GM21526 (cell line): ENCODE measurements around the gene FOXE3.
A peak's percentile ranks its signal among the peaks of the same experiment; 100 is the strongest.

ENCODE experiments used
- ATAC-seq: cut with Tn5 transposase; IDR thresholded peaks from one replicate; pipeline ENCODE4 v1.9.1; 2021; ENCODE audit warnings: moderate library complexity; ENCODE audit not compliant: unreplicated experiment, low FRiP score

Gene FOXE3

DNA sequence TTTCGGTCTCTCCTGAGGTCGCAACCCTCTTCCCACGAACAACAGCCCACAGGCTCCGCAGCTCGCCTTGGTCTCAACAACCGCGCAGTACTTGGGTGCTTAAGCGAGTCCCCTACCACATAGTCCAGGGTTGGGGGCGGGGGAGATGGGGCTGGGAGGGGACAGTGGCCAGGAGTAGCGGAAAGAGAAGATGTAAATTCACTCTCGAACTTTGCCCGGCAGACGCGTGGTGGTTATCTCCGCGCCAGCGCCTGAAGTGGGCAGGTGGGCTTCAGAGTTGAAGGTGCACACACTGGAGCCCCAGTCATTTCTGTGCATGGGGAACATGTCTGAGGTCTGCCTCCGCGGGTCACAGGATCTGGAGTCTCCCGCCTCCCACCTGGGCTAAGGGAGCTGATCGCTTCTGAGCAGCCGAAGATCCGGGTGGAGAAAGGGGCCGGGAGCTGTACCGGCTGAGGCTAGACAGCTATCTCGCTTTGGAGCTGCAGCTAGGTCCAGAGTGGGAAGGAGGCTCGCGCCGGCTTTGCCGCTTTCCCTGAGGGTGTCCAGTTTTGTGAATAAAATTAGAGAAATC, 17.5 kb downstream of the FOXE3 start:
- ATAC-seq, result no peak

DNA sequence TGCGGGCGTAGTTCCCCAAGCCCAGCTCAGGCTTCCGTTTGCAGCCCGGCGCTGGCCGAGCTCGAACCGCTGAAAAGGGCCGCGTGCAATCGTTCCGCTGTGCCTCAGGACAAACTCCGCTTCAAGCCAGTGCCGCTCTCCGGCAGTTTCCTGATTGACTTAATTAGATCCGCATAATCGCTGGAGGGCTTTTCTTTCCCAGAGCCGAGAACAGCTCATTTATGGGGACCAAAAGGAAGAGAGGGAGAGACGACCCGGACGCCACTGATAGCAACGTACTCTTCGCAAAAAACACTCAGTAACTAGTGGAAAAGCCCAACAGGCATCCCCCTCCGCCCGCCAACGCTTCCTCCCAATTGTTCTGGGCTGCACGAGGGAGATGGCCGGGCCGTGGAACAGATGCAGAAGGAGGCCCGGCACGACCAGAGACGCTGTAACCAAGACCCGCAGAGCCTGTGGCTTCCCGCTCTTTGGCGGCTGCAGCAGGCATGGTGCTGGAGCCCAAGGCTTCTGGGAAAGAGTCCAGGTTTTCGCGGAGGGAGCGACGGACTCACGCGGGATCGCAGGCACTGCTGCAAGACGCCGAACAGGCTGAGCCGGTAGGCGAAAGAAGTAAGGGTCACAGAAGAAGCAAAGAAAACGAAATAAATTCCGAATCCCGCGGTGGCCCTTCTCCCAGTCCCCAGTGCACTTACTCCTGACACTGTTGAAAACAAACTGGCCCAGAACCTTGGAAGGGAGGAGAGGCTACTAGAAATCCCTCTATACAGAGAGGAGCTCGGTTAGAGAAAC, 18.2 kb downstream of the FOXE3 start:
- no peak for ATAC-seq

DNA sequence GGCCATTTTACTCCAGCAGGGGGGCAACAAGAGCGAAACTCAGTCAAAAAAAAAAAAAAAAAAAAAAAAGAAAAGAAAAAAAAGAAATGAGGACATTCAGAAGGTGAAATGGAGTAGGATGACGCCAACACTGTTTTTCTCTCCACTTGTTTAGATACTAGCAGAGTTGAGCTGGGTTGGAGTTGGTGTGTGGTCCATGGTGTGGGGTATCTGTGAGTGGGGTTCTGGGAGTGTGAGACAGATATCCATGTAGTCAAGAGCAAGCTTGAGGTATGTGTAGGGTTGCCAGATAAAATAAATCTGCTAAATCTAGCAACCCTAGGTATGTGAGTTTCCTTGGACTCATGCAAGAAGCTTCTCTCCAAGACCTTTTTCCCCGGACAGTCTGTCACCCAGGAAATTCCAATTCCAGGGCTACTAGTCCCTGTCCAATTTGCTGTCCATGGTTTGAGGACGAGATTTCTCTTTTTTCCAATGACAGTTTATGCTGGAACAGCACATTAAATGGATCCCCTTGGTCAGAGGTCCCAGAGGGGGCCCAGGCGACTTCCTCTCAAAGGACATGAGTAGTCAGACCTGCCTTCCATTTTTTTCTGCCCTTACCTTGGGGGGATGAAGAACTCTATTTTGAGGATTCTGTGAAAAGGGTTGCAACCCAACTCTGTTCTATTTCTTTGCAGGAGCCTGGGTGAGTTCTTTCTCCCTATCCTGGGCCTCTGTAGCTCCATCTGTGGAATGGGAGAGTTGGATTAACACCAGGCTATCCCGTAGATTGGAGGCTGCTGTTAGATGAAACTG, 19.6 kb downstream of the FOXE3 start:
- ATAC-seq, result no peak

DNA sequence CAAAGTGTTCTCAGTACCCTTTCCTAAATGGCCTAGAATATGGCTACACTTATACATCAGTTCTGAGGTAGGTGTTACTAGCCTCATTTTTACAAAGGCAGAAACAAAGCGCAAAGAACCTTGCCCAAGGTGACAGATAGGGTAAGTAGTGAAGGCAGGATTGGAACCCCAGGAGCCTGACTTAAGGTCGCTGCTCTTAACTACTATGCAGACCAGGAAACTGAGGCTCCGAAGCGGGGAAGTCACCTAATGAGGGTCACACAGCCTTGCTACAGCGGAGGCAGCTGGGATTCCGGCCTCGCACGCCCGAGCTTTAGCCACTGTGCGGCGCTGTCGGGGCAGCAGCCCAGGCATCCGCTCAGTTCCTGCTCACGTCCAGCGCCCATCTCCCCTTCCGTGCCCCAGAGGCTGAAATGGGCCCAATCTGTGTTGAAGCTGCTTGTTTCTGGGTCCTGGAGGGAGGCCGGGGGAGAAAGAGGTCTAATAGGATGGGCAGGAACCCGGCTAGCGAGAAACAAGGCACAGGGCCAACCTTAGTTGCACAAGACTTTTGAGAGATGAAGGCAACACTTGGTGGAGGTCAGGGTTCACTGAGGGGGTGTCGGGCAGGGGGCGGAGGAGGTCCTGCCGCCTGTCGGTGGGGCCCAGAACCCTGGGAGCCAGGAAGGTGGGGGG, 20.4 kb downstream of the FOXE3 start:
- ATAC-seq, result peak; percentile 50

DNA sequence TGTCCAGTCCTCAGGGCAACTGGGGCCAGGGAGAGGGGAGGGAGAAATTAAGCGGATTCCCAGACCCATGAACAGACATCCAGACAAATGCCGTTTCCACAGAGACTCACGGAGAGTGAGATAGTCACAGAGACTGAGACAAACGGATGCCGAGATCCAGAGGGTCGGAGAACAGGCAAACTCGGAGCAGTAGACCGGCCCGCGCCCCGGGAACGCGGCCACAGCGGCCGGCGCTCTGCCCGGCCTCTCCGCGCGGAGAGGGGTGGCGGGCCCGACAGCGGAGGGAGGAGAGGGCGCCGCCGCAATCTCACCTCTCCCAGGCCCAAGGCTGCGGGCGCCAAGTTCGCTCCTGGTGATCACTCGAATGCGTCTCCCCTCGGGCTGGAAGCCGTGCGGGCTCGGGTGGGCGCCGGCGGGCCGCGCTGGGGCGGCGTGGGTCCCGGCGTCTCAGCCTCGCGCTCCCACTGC, 20.9 kb downstream of the FOXE3 start:
- ATAC-seq, result peak; percentile 9

DNA sequence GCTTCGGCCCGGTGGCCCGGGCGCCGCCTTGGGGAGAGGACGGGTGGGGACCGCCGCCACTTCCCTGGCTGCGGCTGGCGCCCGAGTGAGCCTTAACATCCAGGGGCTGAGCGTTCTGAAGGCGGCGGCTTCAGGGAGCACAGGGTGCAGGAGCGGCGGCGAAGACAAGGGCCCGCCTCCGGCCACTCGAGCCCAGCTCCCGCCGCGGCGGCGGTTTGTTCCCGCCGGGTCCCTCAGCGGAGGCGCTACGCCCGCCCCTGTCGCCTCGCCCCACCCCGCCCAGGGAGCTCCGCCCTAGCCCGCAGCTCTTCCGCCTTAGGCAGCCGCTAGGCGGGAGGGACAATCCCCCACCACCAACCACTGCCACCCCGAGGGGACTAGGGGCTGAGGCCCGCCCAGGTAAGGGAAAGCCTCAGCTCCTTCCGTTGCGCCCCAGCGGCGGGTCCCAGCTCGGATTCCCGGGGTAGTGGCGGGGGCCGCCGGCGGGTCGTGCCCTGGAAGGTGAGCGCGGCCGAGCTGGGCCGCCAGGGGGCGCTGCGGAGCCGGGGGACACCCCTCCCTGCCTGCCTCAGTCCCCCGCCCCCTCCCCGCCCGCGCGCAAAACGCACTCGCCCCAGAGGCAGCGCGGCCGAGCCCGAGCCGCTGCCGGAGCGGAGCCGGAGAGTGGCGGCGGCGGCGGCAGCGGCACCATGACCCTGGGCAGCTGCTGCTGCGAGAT, 21.5 kb downstream of the FOXE3 start, which contains the start of gene FOXD2:
FOXD2 (plus strand) TSS at position 598 of the 718 bp plus-strand sequence; CDS start at position 690, 92 bp downstream.
- ATAC-seq, result peak; percentile 82

DNA sequence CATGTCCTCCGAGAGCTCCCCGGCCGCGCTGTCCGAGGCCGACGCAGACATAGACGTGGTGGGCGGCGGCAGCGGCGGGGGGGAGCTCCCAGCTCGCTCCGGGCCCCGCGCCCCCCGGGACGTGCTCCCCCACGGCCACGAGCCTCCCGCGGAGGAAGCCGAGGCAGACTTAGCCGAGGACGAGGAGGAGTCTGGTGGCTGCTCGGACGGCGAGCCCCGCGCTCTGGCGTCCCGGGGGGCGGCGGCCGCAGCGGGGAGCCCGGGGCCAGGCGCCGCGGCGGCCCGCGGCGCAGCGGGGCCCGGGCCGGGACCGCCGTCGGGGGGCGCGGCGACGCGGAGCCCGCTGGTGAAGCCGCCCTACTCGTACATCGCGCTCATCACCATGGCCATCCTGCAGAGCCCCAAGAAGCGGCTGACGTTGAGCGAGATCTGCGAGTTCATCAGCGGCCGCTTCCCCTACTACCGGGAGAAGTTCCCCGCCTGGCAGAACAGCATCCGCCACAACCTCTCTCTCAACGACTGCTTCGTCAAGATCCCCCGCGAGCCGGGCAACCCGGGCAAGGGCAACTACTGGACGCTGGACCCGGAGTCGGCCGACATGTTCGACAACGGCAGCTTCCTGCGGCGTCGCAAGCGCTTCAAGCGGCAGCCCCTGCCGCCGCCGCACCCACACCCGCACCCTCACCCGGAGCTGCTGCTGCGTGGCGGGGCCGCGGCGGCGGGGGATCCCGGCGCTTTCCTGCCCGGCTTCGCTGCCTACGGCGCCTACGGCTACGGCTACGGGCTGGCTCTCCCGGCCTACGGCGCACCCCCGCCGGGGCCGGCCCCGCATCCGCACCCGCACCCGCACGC, 22.3 kb downstream of the FOXE3 start:
- no peak for ATAC-seq

DNA sequence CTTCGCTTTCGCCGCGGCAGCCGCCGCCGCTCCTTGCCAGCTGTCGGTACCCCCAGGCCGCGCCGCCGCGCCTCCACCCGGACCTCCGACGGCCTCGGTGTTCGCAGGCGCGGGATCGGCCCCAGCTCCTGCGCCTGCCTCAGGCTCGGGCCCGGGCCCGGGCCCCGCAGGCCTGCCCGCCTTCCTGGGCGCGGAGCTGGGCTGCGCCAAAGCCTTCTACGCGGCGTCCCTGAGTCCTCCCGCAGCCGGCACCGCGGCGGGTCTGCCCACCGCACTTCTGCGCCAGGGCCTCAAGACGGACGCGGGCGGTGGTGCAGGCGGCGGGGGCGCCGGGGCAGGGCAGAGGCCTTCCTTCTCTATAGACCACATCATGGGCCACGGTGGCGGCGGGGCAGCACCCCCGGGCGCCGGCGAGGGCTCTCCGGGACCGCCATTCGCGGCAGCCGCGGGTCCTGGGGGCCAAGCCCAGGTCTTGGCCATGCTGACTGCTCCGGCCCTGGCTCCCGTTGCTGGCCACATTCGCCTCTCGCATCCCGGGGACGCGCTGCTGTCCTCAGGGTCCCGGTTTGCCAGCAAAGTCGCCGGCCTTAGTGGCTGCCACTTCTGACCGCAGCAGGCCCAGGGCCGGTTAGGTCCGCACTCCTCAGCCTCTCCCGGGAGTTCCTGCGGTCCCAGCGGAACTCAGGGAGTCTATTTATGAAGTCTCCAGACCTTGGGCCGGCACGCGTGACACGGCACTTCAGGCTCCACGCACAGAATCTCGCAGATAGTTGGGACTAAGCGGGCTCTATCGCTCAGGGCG, 23.1 kb downstream of the FOXE3 start:
- no peak for ATAC-seq

DNA sequence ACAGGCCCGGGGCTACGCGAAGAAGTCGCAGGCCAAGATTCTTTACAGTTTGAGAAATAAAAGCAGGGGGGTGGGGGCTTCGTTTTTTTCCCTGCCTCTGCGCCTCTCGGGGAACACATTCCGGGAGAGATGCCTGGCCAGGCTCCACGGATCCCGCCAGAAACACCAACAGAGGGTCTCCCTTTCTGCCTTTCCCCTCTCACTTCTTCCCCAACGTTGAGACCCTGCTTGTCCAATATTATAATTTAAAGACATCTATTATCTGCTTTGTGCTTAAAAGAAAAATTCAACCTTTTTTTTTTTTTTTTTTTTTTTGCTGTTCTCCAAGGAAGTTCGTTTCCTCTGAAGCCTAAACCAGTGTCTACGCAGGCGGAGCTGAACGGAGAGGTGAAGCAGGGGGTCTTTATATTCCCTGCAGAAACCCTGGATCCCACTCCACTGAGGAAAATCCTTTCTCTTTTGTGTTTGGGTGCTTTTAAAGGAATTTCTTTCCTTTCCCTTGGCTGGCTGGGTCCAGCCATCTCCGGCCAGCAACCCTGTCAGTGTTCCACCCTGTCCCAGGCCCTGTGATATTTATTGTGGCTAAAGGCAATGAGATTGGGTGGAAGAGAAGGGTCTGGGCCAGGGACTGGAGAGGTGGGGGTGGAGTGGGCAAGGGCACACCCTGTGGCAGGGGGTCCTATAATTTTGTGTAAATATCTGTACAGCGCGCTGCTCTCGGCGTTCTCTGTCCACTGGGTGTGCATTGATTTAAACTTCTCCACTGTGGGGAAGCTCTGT, 23.9 kb downstream of the FOXE3 start:
- ATAC-seq, result no peak

DNA sequence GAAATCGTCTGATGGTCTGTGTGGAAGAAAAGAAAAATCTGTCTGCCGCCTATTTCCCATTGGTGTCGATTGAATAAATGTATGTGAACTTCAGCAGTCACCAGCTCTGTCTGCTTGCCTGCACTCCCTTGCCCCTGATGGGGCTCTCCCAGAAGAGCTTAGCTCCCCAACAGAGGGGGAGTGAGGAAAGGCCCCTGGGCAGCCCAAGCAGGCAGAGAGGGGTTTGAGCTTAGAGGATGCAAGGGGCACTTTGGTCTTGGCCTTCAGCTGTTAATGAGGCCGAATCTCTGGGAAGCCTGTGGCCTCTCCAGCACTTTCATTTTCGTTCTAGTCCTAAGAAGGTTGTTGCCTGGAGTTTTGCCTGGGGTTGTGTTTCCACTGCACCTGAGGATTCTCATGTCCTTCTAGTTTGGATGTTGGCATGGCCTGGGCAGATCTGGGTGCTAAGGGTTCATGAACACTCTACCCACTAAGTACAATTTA, 24.6 kb downstream of the FOXE3 start:
- ATAC-seq, result no peak

DNA sequence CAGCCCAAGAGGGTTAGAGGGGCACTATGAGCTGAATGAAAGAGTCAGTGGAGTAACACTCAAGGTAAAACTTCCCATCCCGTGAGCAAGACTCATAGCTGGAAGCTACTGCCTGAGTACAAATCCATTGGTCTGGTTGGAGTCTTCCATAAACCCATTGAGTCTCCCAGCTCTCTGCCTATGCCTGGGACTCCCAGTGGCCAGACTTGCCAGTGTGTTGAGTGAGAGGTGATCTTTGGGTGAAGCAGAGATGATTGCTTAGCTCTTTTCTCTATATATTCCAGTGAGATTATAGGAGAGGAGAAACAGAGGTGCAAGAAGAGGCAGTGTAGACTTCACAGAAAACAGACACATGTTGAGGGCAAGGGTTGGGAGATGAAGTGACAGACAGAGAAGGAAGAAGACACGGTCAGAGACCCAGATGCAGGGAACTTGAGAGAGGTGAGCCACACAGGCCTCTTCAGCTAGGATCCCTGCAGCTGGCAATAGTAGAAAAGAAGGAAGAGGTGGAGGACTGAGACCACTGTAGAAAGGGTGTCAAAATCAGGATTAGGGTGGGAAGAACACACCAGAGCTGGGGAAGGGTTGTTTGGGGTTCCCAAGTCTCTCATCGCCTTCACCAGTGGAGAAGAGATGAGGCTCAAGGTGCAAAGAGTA, 25.5 kb downstream of the FOXE3 start:
- ATAC-seq, result no peak

DNA sequence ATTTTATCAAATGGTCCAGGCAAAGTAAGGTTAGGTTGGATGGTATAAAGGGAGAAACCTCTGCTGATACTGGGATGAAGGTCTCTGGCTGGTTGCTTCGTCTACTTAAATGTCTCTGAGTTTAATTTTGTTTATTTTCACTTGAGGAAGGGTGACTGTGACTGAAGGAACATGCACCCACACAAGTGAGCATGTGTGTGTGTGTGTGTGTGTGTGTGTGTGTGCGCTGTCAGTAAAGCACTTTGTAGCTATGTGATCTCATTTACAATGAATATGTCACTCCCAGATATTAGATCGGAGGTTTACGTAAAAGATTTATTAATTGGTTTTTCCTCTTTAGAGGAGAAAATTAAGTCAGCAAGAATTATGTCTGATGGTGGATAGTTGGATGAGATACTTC, 26.1 kb downstream of the FOXE3 start:
- ATAC-seq, result no peak

DNA sequence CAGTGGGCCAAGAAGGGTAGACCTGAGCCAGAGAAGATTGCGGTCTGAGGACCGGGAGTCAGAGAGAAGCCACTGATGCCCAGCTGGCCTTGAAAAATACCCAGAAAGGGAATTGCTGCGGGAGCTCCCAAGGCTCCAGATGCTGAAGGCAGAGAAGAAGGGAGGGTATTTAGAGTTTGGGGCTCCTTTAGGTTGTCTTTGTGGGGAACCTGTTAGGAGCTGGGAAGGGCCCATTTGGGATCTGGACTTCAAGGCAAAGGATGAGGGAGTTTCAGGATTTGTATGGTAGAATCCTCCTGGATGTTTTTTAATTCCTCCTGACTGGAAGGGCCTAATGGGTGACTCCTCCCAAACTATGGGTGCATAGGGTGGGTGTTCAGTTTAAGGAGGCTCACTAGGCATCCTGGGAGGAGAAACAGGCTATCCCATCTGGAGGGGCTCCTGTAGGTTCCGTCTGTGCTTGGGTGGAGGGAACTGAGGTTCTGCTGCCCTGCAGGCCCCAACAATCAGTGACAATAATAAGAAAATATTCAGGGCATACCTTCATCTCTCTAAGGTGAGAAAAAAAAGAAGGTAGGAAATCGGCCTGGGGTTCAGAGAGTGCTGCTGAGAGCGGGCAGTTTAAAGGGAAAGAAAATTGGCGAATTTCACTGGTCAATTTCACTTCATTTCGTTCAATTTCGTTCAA, 26.9 kb downstream of the FOXE3 start:
- ATAC-seq, result no peak

DNA sequence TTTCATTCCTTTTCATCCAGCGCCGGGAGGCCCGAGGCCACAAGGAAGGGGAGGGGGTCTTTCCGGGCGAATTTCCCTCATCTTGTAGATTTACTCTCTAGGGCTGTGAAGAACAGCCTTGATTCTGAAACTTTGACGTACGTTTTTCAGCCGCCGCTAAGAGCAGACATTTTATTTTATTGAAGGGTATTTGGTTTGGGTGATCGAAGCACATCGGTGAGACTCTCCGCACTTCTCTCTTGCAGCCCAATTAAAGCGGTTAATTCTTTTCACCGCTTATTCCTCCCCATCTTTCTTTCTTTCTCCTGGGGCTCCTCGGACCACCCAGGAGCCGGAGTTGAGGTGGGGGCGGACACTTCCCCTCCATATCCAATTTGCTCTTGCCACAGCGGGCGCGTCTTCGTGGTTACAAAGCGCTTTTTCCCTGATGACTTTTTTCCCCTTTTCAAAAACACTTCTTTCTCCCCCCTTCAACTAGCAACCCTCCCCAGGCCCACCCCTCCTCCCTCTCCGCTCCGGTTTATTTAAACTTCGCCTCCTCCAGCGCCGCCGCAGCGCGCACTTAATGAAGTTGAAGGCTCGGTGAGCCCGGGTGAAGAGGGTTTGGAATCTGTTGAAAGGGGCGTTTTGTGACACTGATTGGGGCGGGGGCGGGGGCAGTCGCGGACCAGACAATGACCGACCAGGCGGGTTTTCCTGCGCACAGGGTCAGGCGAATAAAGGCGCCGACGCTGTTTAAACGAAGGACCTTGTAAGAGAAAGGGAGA, 27.6 kb downstream of the FOXE3 start:
- ATAC-seq, result no peak

DNA sequence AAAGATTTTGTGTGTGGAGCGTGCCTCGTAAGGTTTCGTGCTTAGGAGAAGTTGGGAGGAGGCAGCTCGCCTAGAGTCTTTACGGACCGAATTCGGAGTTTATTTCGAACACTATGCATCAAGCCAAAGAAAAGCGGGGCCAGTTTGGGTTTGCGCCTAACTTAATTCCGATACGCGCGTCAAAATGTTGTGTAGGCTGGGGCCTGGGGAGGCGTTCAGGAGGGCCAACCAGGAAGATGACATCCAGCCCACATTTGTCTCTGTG, 28.1 kb downstream of the FOXE3 start:
- no peak for ATAC-seq
